CD4-positive, alpha-beta memory T cell (primary cell): ENCODE data around the gene ADAP1. TPM values are rescaled to one million over a fixed set of nuclear protein-coding genes. Genes with fewer than 3 reads are reported as not detected.
"Not testable (repeated sequence)": the region's sequence is repeated elsewhere in the genome, so short reads cannot be mapped to it uniquely, and the experiment has no call there.

Experiments used
- CTCF ChIA-PET: fragments of 350-600 bp; sonication (Branson Sonifier 250); formaldehyde crosslinking; loops from one replicate; lab custom pipeline; 2021; ENCODE audit warnings: inconsistent platforms; ENCODE audit not compliant: partially characterized antibody; lab: Charles Lee
- POLR2A ChIA-PET: fragments of 350-600 bp; sonication (Branson Sonifier 250); formaldehyde crosslinking; loops from one replicate; lab custom pipeline; 2021; ENCODE audit not compliant: partially characterized antibody; lab: Charles Lee
- DNase-seq, 5 donors: peaks; one replicate each; pipeline versions ENCODE4 v3.0.0 to v3.0.0-alpha.2; 2020 to 2022; ENCODE audit warnings: mixed read lengths in 1 of 5
- H3K27ac ChIP-seq: one replicate; pipeline ENCODE4 v1.7.0; 2013; ENCODE audit warnings: low read depth, low read length
- H3K27me3 ChIP-seq: 2 replicates; pipeline ENCODE4 v1.7.0; 2013; ENCODE audit warnings: mild to moderate bottlenecking, low read length, moderate library complexity; ENCODE audit not compliant: insufficient read depth
- H3K36me3 ChIP-seq: 2 replicates; pipeline ENCODE4 v1.7.0; 2013; ENCODE audit warnings: mild to moderate bottlenecking, low read length, moderate library complexity; ENCODE audit not compliant: insufficient read depth
- H3K4me1 ChIP-seq: 2 replicates; pipeline ENCODE4 v1.7.0; 2013; ENCODE audit warnings: mild to moderate bottlenecking, low read length, moderate library complexity; ENCODE audit not compliant: insufficient read depth
- H3K4me3 ChIP-seq, 2 donors: one replicate each; pipeline ENCODE4 v1.7.0; 2013; ENCODE audit warnings: low read length in 2 of 2, mild to moderate bottlenecking in 1 of 2
- H3K9me3 ChIP-seq, 2 donors: one replicate each; pipeline ENCODE4 v1.7.0; 2013; ENCODE audit warnings: low read length in 2 of 2, control low read depth in 1 of 2; ENCODE audit not compliant: control insufficient read depth in 1 of 2
- H3K27ac Mint-ChIP-seq, 7 donors: one replicate each; pipeline ENCODE4 v1.8.0; 2020 to 2021; ENCODE audit warnings: mixed read lengths in 7 of 7, mild to moderate bottlenecking in 6 of 7, inconsistent platforms in 3 of 7, moderate library complexity in 3 of 7
- H3K27me3 Mint-ChIP-seq, 2 donors: one replicate each; pipeline ENCODE4 v1.8.0; 2020 to 2021; ENCODE audit warnings: mixed read lengths in 2 of 2
- H3K36me3 Mint-ChIP-seq, 2 donors: one replicate each; pipeline ENCODE4 v1.8.0; 2020 to 2021; ENCODE audit warnings: mixed read lengths in 2 of 2, inconsistent platforms in 1 of 2, mild to moderate bottlenecking in 1 of 2
- H3K4me1 Mint-ChIP-seq, 4 donors: one replicate each; pipeline ENCODE4 v1.8.0; 2020 to 2021; ENCODE audit warnings: mixed read lengths in 4 of 4, mild to moderate bottlenecking in 1 of 4
- H3K4me3 Mint-ChIP-seq, 8 donors: one replicate each; pipeline ENCODE4 v1.8.0; 2020 to 2021; ENCODE audit warnings: mixed read lengths in 8 of 8, mild to moderate bottlenecking in 7 of 8, moderate library complexity in 6 of 8, inconsistent platforms in 3 of 8
- H3K9me3 Mint-ChIP-seq, 8 donors: one replicate each; pipeline ENCODE4 v1.8.0; 2020 to 2021; ENCODE audit warnings: mixed read lengths in 8 of 8, mild to moderate bottlenecking in 5 of 8, inconsistent platforms in 3 of 8, moderate library complexity in 1 of 8
- intact Hi-C: fragments of 100-400 bp; cut with micrococcal nuclease; formaldehyde crosslinking; loops from one replicate; pipeline ENCODE4 v1.15.1; 2023
- polyA plus RNA-seq, 2 donors: library from polyadenylated mRNA; unstranded; fragments of 300-500 nt; fragmentation: Illumina TruSeq; gene quantifications; one replicate each; pipeline ENCODE4 v1.2.3, GENCODE V29; 2021
- total RNA-seq, 2 experiments: library from RNA; stranded (reverse); gene quantifications; one replicate each; pipeline ENCODE4 v1.2.3, GENCODE V29; 2021

The ADAP1 gene
- total and polyA plus RNA-seq, 4 experiments from 2014 or later = 5.1 to 10.0 (median 8.8) TPM

DNA sequence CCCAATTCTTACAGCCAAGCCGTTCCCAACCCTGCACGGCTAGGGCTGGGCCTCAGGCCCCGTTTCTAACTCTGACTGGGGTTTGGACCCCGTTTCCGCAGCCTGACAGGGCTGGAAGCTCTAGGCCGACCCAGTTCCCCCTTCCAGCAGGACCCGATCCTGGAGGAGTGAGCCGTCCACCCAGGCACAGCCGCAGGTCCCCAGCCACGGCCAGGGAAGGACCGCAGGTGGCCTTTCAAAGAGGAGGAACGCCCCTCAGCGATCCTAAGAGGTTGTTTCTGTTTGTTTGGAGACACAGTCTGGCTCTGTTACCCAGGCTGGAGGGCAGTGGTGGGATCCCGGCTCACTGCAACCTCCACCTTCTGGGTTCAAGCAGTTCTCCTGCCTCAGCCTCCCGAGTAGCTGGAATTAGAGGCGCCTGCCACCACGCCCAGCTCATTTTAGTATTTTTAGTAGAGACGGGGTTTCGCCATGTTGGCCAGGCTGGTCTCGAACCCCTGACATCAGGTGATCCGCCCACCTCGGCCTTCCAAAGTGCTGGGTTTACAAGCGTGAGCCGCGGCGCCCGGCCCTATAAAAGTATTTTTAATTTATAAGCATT, 78.9 kb downstream of the ADAP1 start:
- ChIA-PET CTCF (interaction anchor here (1.0 to 1.9 kb wide), 5 partner anchors 37 to 239 kb away, joined by 3 to 5 read pairs (median 3); no protein-coding TSS in a partner anchor), POLR2A (interaction anchor here (0.6 to 3.2 kb wide), 9 partner anchors 44 to 554 kb away, joined by 3 to 18 read pairs (median 5); partner anchors contain the start of genes COX19 and SUN1)
- Mint-ChIP-seq H3K9me3 (no peaks in the 10 kb centered on the region), H3K4me1 (peaks cover 19 to 39% (median 30%) of the 10 kb centered on the region in 4 donors), H3K36me3 (peaks cover 7 to 36% of the 10 kb centered on the region in 2 donors), H3K27ac (peak overlapping the region in 5 of 7 donors; percentile 30 to 65 (median 55)), H3K4me3 (peak overlapping the region in 3 of 8 donors; percentile 26 to 49 (median 36)), H3K27me3 (no peaks in the 10 kb centered on the region)
- Histone ChIP-seq H3K4me1 (peaks cover 45% of the 10 kb centered on the region), H3K9me3 (no peaks in the 10 kb centered on the region), H3K36me3 (peaks cover 9% of the 10 kb centered on the region), H3K4me3 (peak overlapping the region in 1 of 2 donors; percentile 35), H3K27me3 (no peaks in the 10 kb centered on the region), H3K27ac (peak overlapping the region; percentile 44)
- no peak for DNase-seq
- intact Hi-C loops = loop anchor here (1.0 to 5.0 kb wide), 6 partner anchors 48 to 271 kb away; partner anchors contain the start of genes COX19, DNAAF5 and PRKAR1B

DNA sequence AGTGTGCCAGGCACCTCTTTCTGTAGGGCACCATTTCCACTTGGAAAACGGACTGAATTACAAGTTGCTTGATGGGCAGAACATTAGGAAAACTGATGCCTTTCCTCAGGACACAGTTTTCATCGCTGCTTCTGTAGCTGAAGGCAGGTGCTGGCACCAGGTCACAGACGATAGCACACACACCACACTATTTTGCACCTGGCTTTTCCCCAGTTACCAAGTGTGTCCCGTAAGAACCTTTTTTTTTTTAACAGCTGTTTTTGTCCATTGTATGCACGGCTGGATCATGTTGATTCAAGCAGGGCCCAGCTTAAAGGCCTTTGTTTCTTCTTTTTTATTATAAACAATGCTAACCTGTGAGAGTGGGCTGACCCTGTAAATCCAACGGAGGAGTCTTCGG, 79.4 kb downstream of the ADAP1 start:
- peak overlapping the region in 2 of 8 donors; percentile 26 to 35 for H3K4me3 Mint-ChIP-seq
- H3K27ac Mint-ChIP-seq = peak overlapping the region in 3 of 7 donors; percentile 42 to 64 (median 55)
- no peaks in the 10 kb centered on the region for H3K9me3 ChIP-seq
- H3K9me3 Mint-ChIP-seq = no peaks in the 10 kb centered on the region
- intact Hi-C loops = loop anchor here (5.0 kb wide), 1 partner anchor 148 kb away; the partner anchor contains the start of genes DNAAF5 and PRKAR1B
- peaks cover 9% of the 10 kb centered on the region for H3K36me3 ChIP-seq
- no peaks in the 10 kb centered on the region for H3K27me3 Mint-ChIP-seq
- ChIA-PET POLR2A (interaction anchor here (1.0 to 3.2 kb wide), 7 partner anchors 43 to 553 kb away, joined by 4 to 18 read pairs (median 7); partner anchors contain the start of genes COX19 and SUN1), CTCF (interaction anchor here (1.0 to 1.9 kb wide), 5 partner anchors 37 to 238 kb away, joined by 3 to 5 read pairs (median 3); no protein-coding TSS in a partner anchor)
- peaks cover 8 to 38% of the 10 kb centered on the region in 2 donors for H3K36me3 Mint-ChIP-seq
- peaks cover 40% of the 10 kb centered on the region for H3K4me1 ChIP-seq
- no peaks in the 10 kb centered on the region for H3K27me3 ChIP-seq
- no peak overlapping the region for H3K4me3 ChIP-seq
- no peak overlapping the region for H3K27ac ChIP-seq
- H3K4me1 Mint-ChIP-seq = peaks cover 19 to 35% (median 27%) of the 10 kb centered on the region in 4 donors
- DNase-seq = no peak

DNA sequence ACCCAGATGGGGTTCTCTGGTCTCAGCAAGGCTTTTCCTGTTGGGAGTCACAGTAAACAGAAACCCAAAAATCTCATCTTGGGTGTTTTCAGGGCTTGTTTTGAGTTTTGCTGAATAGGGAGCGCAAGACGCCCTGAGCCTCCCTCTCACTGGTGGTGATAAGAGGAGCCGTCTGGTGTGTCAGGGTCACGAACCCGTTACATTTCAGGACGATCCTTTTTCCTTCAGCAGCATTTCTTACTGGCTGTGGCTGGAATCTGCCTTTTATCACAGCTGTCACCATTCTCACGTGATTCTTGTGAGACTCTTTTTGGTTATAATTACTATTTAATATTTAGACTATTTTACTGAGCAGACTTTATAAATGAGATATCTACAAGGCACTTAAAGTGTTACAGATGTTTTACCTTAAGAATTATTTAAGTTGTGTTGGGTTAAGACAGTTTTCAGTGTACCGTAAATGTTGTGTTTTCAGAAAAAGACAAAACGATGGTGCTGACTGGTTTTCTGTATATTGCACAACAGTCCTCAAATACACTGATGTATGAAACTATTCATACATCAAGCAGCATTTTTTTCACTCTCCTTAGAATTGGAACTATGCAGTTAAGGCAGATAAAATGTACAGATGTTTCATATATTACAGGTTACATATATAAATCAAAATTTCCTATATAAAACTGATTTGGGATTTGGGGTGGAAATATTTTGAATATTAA, 80.3 kb downstream of the ADAP1 start:
- intact Hi-C loops = no loop called here
- H3K36me3 ChIP-seq = peaks cover 16% of the 10 kb centered on the region
- peak overlapping the region in 3 of 7 donors; percentile 64 to 80 (median 80) for H3K27ac Mint-ChIP-seq
- H3K4me1 Mint-ChIP-seq = peaks cover 17 to 26% (median 20%) of the 10 kb centered on the region in 4 donors
- no peak overlapping the region for H3K4me3 ChIP-seq
- no peaks in the 10 kb centered on the region for H3K9me3 ChIP-seq
- POLR2A ChIA-PET = interaction anchor here (1.0 to 3.2 kb wide), 5 partner anchors 42 to 100 kb away, joined by 5 to 18 read pairs (median 7); partner anchors contain the start of genes COX19 and SUN1
- H3K27me3 ChIP-seq = no peaks in the 10 kb centered on the region
- CTCF ChIA-PET = interaction anchor here (0.6 to 5.1 kb wide), 12 partner anchors 11 to 553 kb away, joined by 3 to 115 read pairs (median 6); partner anchors contain the start of gene SUN1
- no peak for DNase-seq
- H3K9me3 Mint-ChIP-seq = no peaks in the 10 kb centered on the region
- H3K4me3 Mint-ChIP-seq = no peak overlapping the region
- no peak overlapping the region for H3K27ac ChIP-seq
- H3K27me3 Mint-ChIP-seq = no peaks in the 10 kb centered on the region
- H3K4me1 ChIP-seq = peaks cover 33% of the 10 kb centered on the region
- peaks cover 11 to 39% of the 10 kb centered on the region in 2 donors for H3K36me3 Mint-ChIP-seq

DNA sequence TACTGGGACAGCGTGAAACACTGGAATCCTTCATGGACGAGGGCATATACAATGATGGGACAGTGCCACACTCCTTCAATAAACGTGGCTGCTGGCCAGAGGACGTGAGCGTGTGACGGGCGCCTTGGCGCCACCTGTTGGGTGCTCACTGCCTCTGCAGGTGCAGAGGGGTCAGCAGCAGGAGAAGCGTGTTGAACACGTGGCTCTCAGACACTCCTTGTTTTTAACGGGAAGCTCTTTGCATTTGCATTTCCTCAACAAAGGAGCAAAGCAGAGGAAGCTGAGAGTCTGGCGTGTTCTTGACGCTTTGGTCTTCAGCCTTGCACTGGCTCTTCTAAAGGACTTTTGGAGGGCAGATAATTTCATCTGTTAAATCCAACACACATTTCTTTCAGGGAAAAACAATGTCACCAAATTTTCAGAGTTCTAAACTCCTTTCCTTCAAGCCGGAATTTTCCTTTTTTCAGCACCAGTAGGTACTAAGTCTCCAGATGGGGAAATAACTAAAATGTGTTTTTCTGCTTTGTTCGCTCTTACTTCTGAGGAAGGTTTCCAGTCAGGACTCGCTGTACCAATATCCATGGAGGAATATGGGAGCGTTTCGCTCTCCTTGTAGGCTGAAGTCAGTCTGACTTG, 81.0 kb downstream of the ADAP1 start:
- Mint-ChIP-seq H3K4me1 (peaks cover 13 to 19% (median 15%) of the 10 kb centered on the region in 4 donors), H3K27ac (peak overlapping the region; percentile 32 to 80 (median 78)), H3K27me3 (no peaks in the 10 kb centered on the region), H3K4me3 (peak overlapping the region in 1 of 8 donors; percentile 38), H3K9me3 (no peaks in the 10 kb centered on the region), H3K36me3 (peaks cover 13 to 40% of the 10 kb centered on the region in 2 donors)
- peaks cover 26% of the 10 kb centered on the region for H3K4me1 ChIP-seq
- peaks cover 20% of the 10 kb centered on the region for H3K36me3 ChIP-seq
- POLR2A ChIA-PET = interaction anchor here (1.0 to 2.4 kb wide), 4 partner anchors 42 to 61 kb away, joined by 5 to 7 read pairs (median 7); partner anchors contain the start of gene SUN1
- H3K27ac ChIP-seq = no peak overlapping the region
- H3K4me3 ChIP-seq = no peak overlapping the region
- intact Hi-C loops = loop anchor here (1.0 kb wide), 4 partner anchors 41 to 551 kb away; partner anchors contain the start of gene SUN1
- CTCF ChIA-PET = interaction anchor here (0.6 to 5.1 kb wide), 14 partner anchors 10 to 552 kb away, joined by 3 to 115 read pairs (median 4); partner anchors contain the start of gene SUN1
- peak; percentile 56 to 71 (median 67) for DNase-seq
- H3K9me3 ChIP-seq = no peaks in the 10 kb centered on the region
- H3K27me3 ChIP-seq = no peaks in the 10 kb centered on the region

DNA sequence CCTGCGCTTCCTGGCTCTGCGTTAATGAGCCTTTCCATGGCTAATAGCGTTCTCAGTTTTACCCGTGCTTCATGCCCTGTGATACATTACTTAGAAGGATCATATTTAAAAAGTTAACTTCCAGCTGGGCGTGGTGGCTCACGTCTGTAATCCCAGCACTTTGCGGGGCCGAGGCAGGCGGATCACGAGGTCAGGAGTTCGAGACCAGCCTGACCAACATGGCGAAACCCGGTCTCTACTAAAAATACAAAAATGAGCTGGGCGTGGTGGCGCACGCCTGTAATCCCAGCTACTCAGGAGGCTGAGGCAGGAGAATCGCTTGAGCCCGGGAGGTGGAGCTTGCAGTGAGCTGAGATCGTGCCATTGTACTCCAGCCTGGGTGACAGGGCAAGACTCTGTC, 81.8 kb downstream of the ADAP1 start:
- CTCF ChIA-PET = interaction anchor here (0.8 to 5.1 kb wide), 12 partner anchors 9 to 551 kb away, joined by 3 to 115 read pairs (median 6); partner anchors contain the start of gene SUN1
- Mint-ChIP-seq H3K4me1 (peaks cover 10 to 13% (median 10%) of the 10 kb centered on the region in 4 donors), H3K27ac (peak overlapping the region in 4 of 7 donors; percentile 32 to 80 (median 66)), H3K36me3 (peaks cover 13 to 36% of the 10 kb centered on the region in 2 donors)
- not testable (repeated sequence) for H3K27ac ChIP-seq, H3K4me3 ChIP-seq, H3K4me3 Mint-ChIP-seq, H3K9me3 Mint-ChIP-seq, H3K27me3 Mint-ChIP-seq, DNase-seq, H3K27me3 ChIP-seq, H3K9me3 ChIP-seq
- POLR2A ChIA-PET = interaction anchor here (1.6 to 2.4 kb wide), 3 partner anchors 41 to 56 kb away, joined by 7 read pairs; partner anchors contain the start of gene SUN1
- Histone ChIP-seq H3K4me1 (peaks cover 19% of the 10 kb centered on the region), H3K36me3 (peaks cover 25% of the 10 kb centered on the region)
- intact Hi-C loops = loop anchor here (1.0 kb wide), 4 partner anchors 40 to 550 kb away; partner anchors contain the start of gene SUN1

DNA sequence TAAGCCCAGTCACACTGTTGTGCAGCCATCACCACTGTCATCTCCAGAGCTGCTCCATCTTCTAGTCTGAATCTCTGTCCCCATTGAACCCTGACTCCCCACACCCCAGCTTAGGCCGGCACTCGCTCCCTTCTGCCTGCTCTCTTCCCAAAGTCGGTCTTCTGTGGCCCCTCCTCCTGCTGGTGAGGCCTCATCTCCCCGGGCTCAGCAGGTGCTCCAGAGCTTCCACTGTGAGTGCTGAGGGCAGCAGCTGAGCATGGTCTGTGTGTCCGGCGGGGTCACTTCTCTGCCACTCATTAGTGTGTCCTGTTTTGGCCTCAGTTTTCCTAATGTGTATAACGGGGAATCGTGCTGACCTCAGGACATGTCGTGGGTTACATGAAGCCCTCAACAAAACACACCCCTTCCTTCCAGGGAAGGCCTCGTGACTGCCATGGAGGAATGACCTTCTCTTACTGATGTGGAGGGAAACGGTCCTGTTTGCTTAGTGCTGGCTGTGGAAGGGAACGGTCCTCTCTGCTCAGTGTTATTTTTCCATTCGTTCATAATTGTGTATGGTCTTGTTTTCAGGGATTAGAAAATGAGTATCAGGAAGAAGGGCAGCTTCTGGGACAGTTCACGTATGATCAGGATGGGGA, 82.5 kb downstream of the ADAP1 start:
- Mint-ChIP-seq H3K9me3 (no peaks in the 10 kb centered on the region), H3K27ac (peak overlapping the region in 3 of 7 donors; percentile 44 to 88 (median 84)), H3K36me3 (peaks cover 17 to 41% of the 10 kb centered on the region in 2 donors), H3K27me3 (no peaks in the 10 kb centered on the region), H3K4me3 (no peak overlapping the region), H3K4me1 (peaks cover 10 to 16% (median 10%) of the 10 kb centered on the region in 4 donors)
- ChIA-PET POLR2A (interaction anchor here (1.6 to 2.4 kb wide), 3 partner anchors 40 to 55 kb away, joined by 7 read pairs; partner anchors contain the start of gene SUN1), CTCF (interaction anchor here (0.8 to 5.1 kb wide), 7 partner anchors 37 to 551 kb away, joined by 3 to 115 read pairs (median 15); partner anchors contain the start of gene SUN1)
- Histone ChIP-seq H3K9me3 (no peaks in the 10 kb centered on the region), H3K4me3 (no peak overlapping the region), H3K27me3 (no peaks in the 10 kb centered on the region), H3K36me3 (peaks cover 31% of the 10 kb centered on the region), H3K27ac (no peak overlapping the region), H3K4me1 (peaks cover 19% of the 10 kb centered on the region)
- DNase-seq = no peak
- intact Hi-C loops = no loop called here
